B cell (primary cell): Measurements from ENCODE around the gene KCNQ2. TPM values are rescaled to one million over a fixed set of nuclear protein-coding genes. Genes with fewer than 3 reads are reported as not detected.

Experiments
- ATAC-seq: fragments of 200-7000 bp; cut with Tn5 transposase; one replicate; pipeline ENCODE4 v1.10.0; 2021; ENCODE audit warnings: low read depth, mild to moderate bottlenecking, moderate number of reproducible peaks, moderate library complexity
- CTCF ChIA-PET: fragments of 350-600 bp; sonication (Branson Sonifier 250); formaldehyde crosslinking; loops from one replicate; lab custom pipeline; 2021; ENCODE audit warnings: antibody characterized with exemption, inconsistent platforms; lab: Charles Lee
- POLR2A ChIA-PET: fragments of 350-600 bp; sonication (Branson Sonifier 250); formaldehyde crosslinking; loops from one replicate; lab custom pipeline; 2021; ENCODE audit warnings: antibody characterized with exemption; lab: Charles Lee
- DNase-seq: peaks from one replicate; pipeline ENCODE4 v3.0.0; 2013
- H2AFZ ChIP-seq: 2 replicates; pipeline ENCODE4 v1.6.1; 2012; ENCODE audit warnings: mild to moderate bottlenecking, low read depth, low read length; ENCODE audit not compliant: insufficient read depth, poor library complexity, severe bottlenecking
- H3K27ac ChIP-seq, 2 donors: 1 replicate in 1 of 2; 2 replicates in 1 of 2; pipeline ENCODE4 v1.5.1; 2012 to 2013; ENCODE audit warnings: low read length in 2 of 2, mild to moderate bottlenecking in 2 of 2, moderate library complexity in 1 of 2
- H3K27me3 ChIP-seq, 4 experiments: fragments of 200-600 bp in 1 of 4; sonication (generic) in 1 of 4; replicated peaks in 1 of 4; 1 replicate in 2 of 4; 2 replicates in 2 of 4; pipeline versions ENCODE4 v1.6.1 to v1.7.0; 2013 to 2016; ENCODE audit warnings: low read length in 3 of 4, mild to moderate bottlenecking in 2 of 4, mixed read lengths in 1 of 4, moderate library complexity in 1 of 4; ENCODE audit not compliant: insufficient read depth in 4 of 4, control insufficient read depth in 3 of 4; ENCODE audit errors: control extremely low read depth in 1 of 4
- H3K36me3 ChIP-seq, 2 experiments: replicated peaks in 1 of 2; 1 replicate in 1 of 2; 2 replicates in 1 of 2; pipeline versions ENCODE4 v1.6.1 to v1.7.1; 2013; ENCODE audit warnings: low read length in 1 of 2; ENCODE audit not compliant: insufficient read depth in 2 of 2, control insufficient read depth in 1 of 2; ENCODE audit errors: control extremely low read depth in 1 of 2, extremely low read depth in 1 of 2
- H3K4me1 ChIP-seq, 2 donors: fragments of 200-600 bp in 1 of 2; sonication (generic) in 1 of 2; 1 replicate in 1 of 2; 2 replicates in 1 of 2; pipeline versions ENCODE4 v1.5.1 to v1.6.1; 2013 to 2017; ENCODE audit warnings: low read length in 2 of 2; ENCODE audit not compliant: control insufficient read depth in 2 of 2, insufficient read depth in 2 of 2
- H3K4me2 ChIP-seq: replicated peaks from 2 replicates; pipeline ENCODE3; 2012; ENCODE audit warnings: mild to moderate bottlenecking, low read depth, low read length; ENCODE audit not compliant: poor library complexity, severe bottlenecking
- H3K4me3 ChIP-seq, 5 experiments: fragments of 200-600 bp in 1 of 5; sonication (generic) in 1 of 5; 1 replicate in 3 of 5; 2 replicates in 2 of 5; pipeline versions ENCODE4 v1.5.1 to v1.7.0; 2011 to 2016; ENCODE audit warnings: low read length in 4 of 5, mild to moderate bottlenecking in 4 of 5, low read depth in 2 of 5, control low read depth in 1 of 5, moderate library complexity in 1 of 5; ENCODE audit not compliant: insufficient read depth in 1 of 5; ENCODE audit errors: control extremely low read depth in 1 of 5, extremely low read depth in 1 of 5
- H3K79me2 ChIP-seq: fragments of 200-600 bp; sonication (generic); one replicate; pipeline ENCODE4 v1.6.0; 2016; ENCODE audit warnings: low read length; ENCODE audit not compliant: control insufficient read depth, insufficient read depth
- H3K9ac ChIP-seq: fragments of 200-600 bp; sonication (generic); 2 replicates; pipeline ENCODE4 v1.6.1; 2017; ENCODE audit warnings: mild to moderate bottlenecking, low read length, moderate library complexity
- H3K9me3 ChIP-seq, 3 donors: one replicate each; pipeline versions ENCODE4 v1.6.1 to v1.7.1; 2013; ENCODE audit warnings: low read length in 2 of 3; ENCODE audit not compliant: control insufficient read depth in 2 of 3, insufficient read depth in 1 of 3; ENCODE audit errors: control extremely low read depth in 1 of 3
- H4K20me1 ChIP-seq: 2 replicates; pipeline ENCODE4 v1.6.0; 2012; ENCODE audit warnings: mild to moderate bottlenecking, low read length; ENCODE audit not compliant: insufficient read depth, control insufficient read depth, poor library complexity, severe bottlenecking
- H3K27ac Mint-ChIP-seq: one replicate; pipeline ENCODE4 v1.8.0; 2021; ENCODE audit warnings: mixed read lengths
- H3K27me3 Mint-ChIP-seq: one replicate; pipeline ENCODE4 v1.8.0; 2021; ENCODE audit warnings: mixed read lengths
- H3K4me1 Mint-ChIP-seq: one replicate; pipeline ENCODE4 v1.8.0; 2021; ENCODE audit warnings: mixed read lengths
- H3K4me3 Mint-ChIP-seq: one replicate; pipeline ENCODE4 v1.8.0; 2021; ENCODE audit warnings: mixed read lengths
- H3K9me3 Mint-ChIP-seq: one replicate; pipeline ENCODE4 v1.8.0; 2022; ENCODE audit warnings: mixed read lengths; ENCODE audit not compliant: insufficient read depth
- CTCF ChIP-seq: fragments of 200-600 bp; IDR thresholded peaks from one replicate; pipeline ENCODE4 v1.8.0; 2022; ENCODE audit warnings: antibody characterized with exemption, mild to moderate bottlenecking
- EZH2 ChIP-seq: IDR thresholded peaks from 2 replicates; pipeline ENCODE4 v1.6.1; 2012; ENCODE audit warnings: borderline replicate concordance, low read depth, mild to moderate bottlenecking, moderate library complexity, low read length; ENCODE audit not compliant: insufficient read depth, poor library complexity, severe bottlenecking
- WGBS: methylation state at CpG from one replicate; pipeline ENCODE4 v1.1.5; 2013; ENCODE audit warnings: missing lambda C conversion rate; ENCODE audit not compliant: insufficient coverage; 5-methylcytosine and 5-hydroxymethylcytosine counted together
- intact Hi-C: fragments of 100-400 bp; cut with micrococcal nuclease; formaldehyde crosslinking; loops from one replicate; pipeline ENCODE4 v1.10.0; 2022
- polyA plus RNA-seq: library from polyadenylated mRNA; depleted of rRNA; stranded (reverse); fragments of >200 nt; gene quantifications from 2 replicates; pipeline ENCODE4 v1.2.3, GENCODE V29; 2012
- total RNA-seq, 2 donors: library from RNA; stranded (reverse); fragments of 120-200 nt in 1 of 2; gene quantifications; 1 replicate in 1 of 2; 2 replicates in 1 of 2; pipeline versions ENCODE4 v1.2.3 to v1.2.4, GENCODE V29; 2013 to 2022

KCNQ2 gene
- total and polyA plus RNA-seq, 2 donors (not counting 1 experiment from before 2014, with no cell fraction given) = 0.12 TPM; not detected in 1

GRCh38 chr20:63500151-63500901, 27.9 kb upstream of the KCNQ2 start:
- POLR2A ChIA-PET = interaction anchor here (0.7 kb wide), 1 partner anchor 286 kb away, joined by 4 read pairs; no protein-coding TSS in a partner anchor
- no peak for DNase-seq
- Mint-ChIP-seq H3K4me1 (peaks cover 7% of the 10 kb centered on the region), H3K27me3 (peaks cover 23% of the 10 kb centered on the region), H3K4me3 (peak overlapping the region; percentile 37), H3K27ac (no peak overlapping the region), H3K9me3 (peaks cover 2% of the 10 kb centered on the region)
- H4K20me1 ChIP-seq = no peaks in the 10 kb centered on the region
- H3K36me3 ChIP-seq = no peaks in the 10 kb centered on the region
- no peak overlapping the region for H2AFZ ChIP-seq
- 93% methylated on average over 22 of the region's 24 CpGs for WGBS
- intact Hi-C loops = no loop called here
- H3K4me3 ChIP-seq = no peak overlapping the region
- peaks cover 0 to 28% (median 0%) of the 10 kb centered on the region in 3 donors for H3K9me3 ChIP-seq
- no peak for TF ChIP-seq EZH2
- TF ChIP-seq CTCF = no peak
- H3K79me2 ChIP-seq = no peaks in the 10 kb centered on the region
- peaks cover 0 to 51% (median 16%) of the 10 kb centered on the region in 4 experiments for H3K27me3 ChIP-seq
- H3K27ac ChIP-seq = no peak overlapping the region
- CTCF ChIA-PET = no interaction called here
- ATAC-seq = no peak
- H3K4me2 ChIP-seq = no peak overlapping the region
- peaks cover 19 to 26% of the 10 kb centered on the region in 2 donors for H3K4me1 ChIP-seq
- H3K9ac ChIP-seq = no peak overlapping the region
